VCaP (cell line): ENCODE measurements around the gene ALDH4A1.

Experiments
- H3K27ac ChIP-seq: fragments of 450-650 bp; 2 replicates; pipeline ENCODE4 v1.5.1; 2017
- CTCF ChIP-seq: fragments of 450-650 bp; conservative IDR thresholded peaks from 2 replicates; pipeline ENCODE4 v1.5.1; 2017; ENCODE audit warnings: mild to moderate bottlenecking, moderate library complexity

The ALDH4A1 gene

DNA sequence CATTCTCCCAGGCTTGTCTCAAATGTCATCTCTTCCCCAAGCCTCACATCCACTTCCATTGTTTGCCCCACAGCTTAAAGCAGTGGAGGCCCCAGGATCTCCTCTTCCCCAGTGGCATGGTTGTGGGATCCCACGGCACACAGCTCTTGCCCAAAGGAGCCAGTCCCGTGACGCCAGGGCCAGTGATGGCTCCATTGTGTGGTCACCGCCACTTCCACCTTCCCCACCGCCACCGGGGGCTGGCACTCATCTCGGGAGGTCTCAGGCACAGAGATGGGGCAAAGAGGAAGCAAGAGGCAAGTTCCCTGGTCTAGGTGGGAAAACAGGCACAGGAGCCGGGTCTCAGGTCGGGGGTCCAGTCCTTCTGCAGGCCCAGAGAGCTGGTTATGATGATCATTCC is 22.9 kb upstream of the ALDH4A1 start:
- no peak overlapping the region for H3K27ac ChIP-seq
- TF ChIP-seq CTCF: no peak

- TF ChIP-seq CTCF: no peak
- no peak overlapping the region for H3K27ac ChIP-seq
Measured at GRCh38 chr1:18924221-18924691, 21.9 kb upstream of the ALDH4A1 start.

- TF ChIP-seq CTCF: no peak
Measured at GRCh38 chr1:18923756-18924211, 21.4 kb upstream of the ALDH4A1 start.

GRCh38 chr1:18922848-18923755 is 20.7 kb upstream of the ALDH4A1 start:
- H3K27ac ChIP-seq: peak overlapping the region; percentile 25; the same call in 1 of the 2 replicates
- no peak for TF ChIP-seq CTCF

More at GRCh38 chr1:18923756-18924211, 21.4 kb upstream of the ALDH4A1 start:
- H3K27ac ChIP-seq: no peak overlapping the region

- TF ChIP-seq CTCF: no peak
- H3K27ac ChIP-seq: peak overlapping the region; percentile 25; the same call in 1 of the 2 replicates
Measured at GRCh38 chr1:18922319-18922726, 20.0 kb upstream of the ALDH4A1 start.

- TF ChIP-seq CTCF: no peak; the same call in 1 of the 2 replicates
- H3K27ac ChIP-seq: peak overlapping the region; percentile 25; the same call in 1 of the 2 replicates
Measured at GRCh38 chr1:18921516-18922251, 19.3 kb upstream of the ALDH4A1 start.

- no peak overlapping the region for H3K27ac ChIP-seq
- TF ChIP-seq CTCF: no peak
Measured at GRCh38 chr1:18920931-18921330, 18.6 kb upstream of the ALDH4A1 start.
